ENCODE results near the gene MAN1A1. TPM values are rescaled to one million over a fixed set of nuclear protein-coding genes. Genes with fewer than 3 reads are reported as not detected.

The MAN1A1 gene
- total and polyA plus RNA-seq, 2 of the 4 experiments (the other 2 are of a cell fraction), result 5.9 to 6.4 TPM

GRCh38 chr6:119189498-119189897 lies 160.1 kb downstream of the MAN1A1 start:
- no peak overlapping the region for H2BK120ac ChIP-seq (ENCODE audit: low read depth, low read length)
- intact Hi-C loops (cut with micrococcal nuclease), result no loop called here
- H3K27ac ChIP-seq (ENCODE audit: insufficient read depth, low read length), result no peak overlapping the region
- BruUV-seq (replicated peaks), result no TSS peak
- H3K4ac ChIP-seq (ENCODE audit: low read depth, low read length), result no peak overlapping the region
- no peak overlapping the region for H3K9ac ChIP-seq (ENCODE audit: low read depth, low read length)
- no peak overlapping the region for H2AK5ac ChIP-seq (ENCODE audit: low read depth, low read length)
- H4K8ac ChIP-seq (ENCODE audit: low read depth in 2 of 2, low read length in 2 of 2), result no peak overlapping the region
- H4K5ac ChIP-seq (ENCODE audit: low read depth, low read length), result no peak overlapping the region
- ChIA-PET CTCF (interaction anchor here (0.7 kb wide), 1 partner anchor 76 kb away, joined by 4 read pairs; no protein-coding TSS in a partner anchor), POLR2A (ENCODE audit: unreplicated experiment) (no interaction called here)
- H3K9me3 ChIP-seq (ENCODE audit: control insufficient read depth, insufficient read depth, low read length), result no peaks in the 10 kb centered on the region
- TF ChIP-seq MXI1 (IDR thresholded peaks at IDR 0.05; ENCODE audit: borderline replicate concordance, low read depth, low read length), result no peak
- no peak for TF ChIP-seq FOS (IDR thresholded peaks at IDR 0.05; ENCODE audit: low read depth, low read length)
- TF ChIP-seq MAZ (IDR thresholded peaks at IDR 0.05; ENCODE audit: borderline replicate concordance, low read depth, low read length), result no peak
- TF ChIP-seq POLR2A (IDR thresholded peaks at IDR 0.05; ENCODE audit: low read depth, low read length), result no peak
- ATAC-seq (ENCODE audit: low read depth) (no peak), DNase-seq (no peak)
- dilution Hi-C loops (cut with HindIII; ENCODE audit: low sequenced_read_pairs, unreplicated experiment), result no loop called here
- H3K4me3 ChIP-seq (ENCODE audit: insufficient read depth, low read depth, low read length), result no peak overlapping the region
- H3K56ac ChIP-seq (ENCODE audit: extremely low read depth, insufficient read depth, low read length), result no peak overlapping the region
- no peak overlapping the region for H2BK5ac ChIP-seq (ENCODE audit: low read depth, low read length, poor library complexity, severe bottlenecking)
- H3K14ac ChIP-seq (replicated peaks; ENCODE audit: low read depth, low read length), result no peak overlapping the region
- H3K4me1 ChIP-seq (ENCODE audit: control insufficient read depth, insufficient read depth, low read length), result no peaks in the 10 kb centered on the region
- no peak overlapping the region for H3K18ac ChIP-seq (ENCODE audit: low read depth, low read length)
- no peak overlapping the region for H4K91ac ChIP-seq (ENCODE audit: insufficient read depth, low read depth, low read length)
- no peak overlapping the region for H2BK15ac ChIP-seq (ENCODE audit: low read depth, low read length)
- no peak overlapping the region for H3K4me2 ChIP-seq (ENCODE audit: low read depth, low read length)
- no peaks in the 10 kb centered on the region for H3K79me1 ChIP-seq (ENCODE audit: low read depth in 1 of 2, low read length in 2 of 2)
- no peaks in the 10 kb centered on the region for H3K27me3 ChIP-seq (ENCODE audit: control insufficient read depth, insufficient read depth, low read length)
- H2AFZ ChIP-seq (replicated peaks; ENCODE audit: low read length, poor library complexity), result no peak overlapping the region
- no peak overlapping the region for H2BK20ac ChIP-seq (ENCODE audit: low read depth, low read length)
- no peaks in the 10 kb centered on the region for H3K9me1 ChIP-seq (ENCODE audit: insufficient read depth, low read length)
- H2AK9ac ChIP-seq (replicated peaks; ENCODE audit: low read depth, low read length, poor library complexity), result no peak overlapping the region
- WGBS, 2 experiments (ENCODE audit: extremely low coverage in 2 of 2, insufficient read length in 1 of 2), result 96% methylated on average over 4 of the region's 14 CpGs; no CpG with 5 or more reads in 1 of the 2 experiments
- no peaks in the 10 kb centered on the region for H4K20me1 ChIP-seq (ENCODE audit: insufficient read depth, low read length)
- no peak overlapping the region for H3K23ac ChIP-seq (ENCODE audit: low read depth, low read length)
- H3K36me3 ChIP-seq (ENCODE audit: control insufficient read depth, insufficient read depth, low read length), result no peaks in the 10 kb centered on the region
- in situ Hi-C loops (cut with MboI; ENCODE audit: low sequenced_read_pairs), result no loop called here
